ENCODE measurements around the gene KCTD21.

Gene KCTD21

GRCh38 chr11:78151804-78152203 is 36.6 kb downstream of the KCTD21 start:
- H3K9me2 ChIP-seq (replicated peaks; ENCODE audit: insufficient read depth, low read length), result no peaks in the 10 kb centered on the region
- H3K4me3 ChIP-seq (ENCODE audit: insufficient read depth, low read length, poor library complexity, severe bottlenecking), result no peak overlapping the region
- H3K9me3 ChIP-seq (ENCODE audit: insufficient read depth, low read length), result no peaks in the 10 kb centered on the region
- H4K20me1 ChIP-seq (ENCODE audit: low read depth, low read length), result no peaks in the 10 kb centered on the region
- TF ChIP-seq EZH2phosphoT487 (conservative IDR thresholded peaks at IDR 0.05; ENCODE audit: low read length), result no peak
- TF ChIP-seq, protein P1, sequence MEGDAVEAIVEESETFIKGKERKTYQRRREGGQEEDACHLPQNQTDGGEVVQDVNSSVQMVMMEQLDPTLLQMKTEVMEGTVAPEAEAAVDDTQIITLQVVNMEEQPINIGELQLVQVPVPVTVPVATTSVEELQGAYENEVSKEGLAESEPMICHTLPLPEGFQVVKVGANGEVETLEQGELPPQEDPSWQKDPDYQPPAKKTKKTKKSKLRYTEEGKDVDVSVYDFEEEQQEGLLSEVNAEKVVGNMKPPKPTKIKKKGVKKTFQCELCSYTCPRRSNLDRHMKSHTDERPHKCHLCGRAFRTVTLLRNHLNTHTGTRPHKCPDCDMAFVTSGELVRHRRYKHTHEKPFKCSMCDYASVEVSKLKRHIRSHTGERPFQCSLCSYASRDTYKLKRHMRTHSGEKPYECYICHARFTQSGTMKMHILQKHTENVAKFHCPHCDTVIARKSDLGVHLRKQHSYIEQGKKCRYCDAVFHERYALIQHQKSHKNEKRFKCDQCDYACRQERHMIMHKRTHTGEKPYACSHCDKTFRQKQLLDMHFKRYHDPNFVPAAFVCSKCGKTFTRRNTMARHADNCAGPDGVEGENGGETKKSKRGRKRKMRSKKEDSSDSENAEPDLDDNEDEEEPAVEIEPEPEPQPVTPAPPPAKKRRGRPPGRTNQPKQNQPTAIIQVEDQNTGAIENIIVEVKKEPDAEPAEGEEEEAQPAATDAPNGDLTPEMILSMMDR (IDR thresholded peaks at IDR 0.05; ENCODE audit: insufficient read depth, low read length, poor library complexity, severe bottlenecking), result no peak
- no peak overlapping the region for H3K9ac ChIP-seq (ENCODE audit: low read length)
- H3F3A ChIP-seq (ENCODE audit: insufficient read depth), result no peaks in the 10 kb centered on the region
- no peak overlapping the region for H3K27ac ChIP-seq (ENCODE audit: low read depth, low read length)
- H3K27me3 ChIP-seq (ENCODE audit: low read length), result no peaks in the 10 kb centered on the region
- H3K4me2 ChIP-seq (ENCODE audit: low read depth, low read length, poor library complexity, severe bottlenecking), result no peak overlapping the region
- no peaks in the 10 kb centered on the region for H3K36me3 ChIP-seq (ENCODE audit: low read length)
- H2AFZ ChIP-seq (ENCODE audit: low read depth, low read length, severe bottlenecking), result no peak overlapping the region
- no peaks in the 10 kb centered on the region for H3K79me2 ChIP-seq (ENCODE audit: insufficient read depth, low read length)

- Histone ChIP-seq H3K9me3 (ENCODE audit: insufficient read depth, low read length) (no peaks in the 10 kb centered on the region), H3K9me2 (replicated peaks; ENCODE audit: insufficient read depth, low read length) (no peaks in the 10 kb centered on the region), H3K36me3 (ENCODE audit: low read length) (no peaks in the 10 kb centered on the region), H3K4me3 (ENCODE audit: insufficient read depth, low read length, poor library complexity, severe bottlenecking) (no peak overlapping the region), H3K79me2 (ENCODE audit: insufficient read depth, low read length) (no peaks in the 10 kb centered on the region), H3K9ac (ENCODE audit: low read length) (no peak overlapping the region), H3K27me3 (ENCODE audit: low read length) (no peaks in the 10 kb centered on the region), H4K20me1 (ENCODE audit: low read depth, low read length) (no peaks in the 10 kb centered on the region), H3K4me2 (ENCODE audit: low read depth, low read length, poor library complexity, severe bottlenecking) (no peak overlapping the region), H2AFZ (ENCODE audit: low read depth, low read length, severe bottlenecking) (no peak overlapping the region), H3K27ac (ENCODE audit: low read depth, low read length) (no peak overlapping the region), H3F3A (ENCODE audit: insufficient read depth) (no peaks in the 10 kb centered on the region)
- TF ChIP-seq EZH2phosphoT487 (conservative IDR thresholded peaks at IDR 0.05; ENCODE audit: low read length), result no peak
- TF ChIP-seq, protein P1 (IDR thresholded peaks at IDR 0.05; ENCODE audit: insufficient read depth, low read length, poor library complexity, severe bottlenecking), result no peak
These were observed 37.7 kb downstream of the KCTD21 start for GRCh38 chr11:78150754-78151153.

GRCh38 chr11:78150346-78150745 is 38.1 kb downstream of the KCTD21 start:
- Histone ChIP-seq H3K27me3 (ENCODE audit: low read length) (no peaks in the 10 kb centered on the region), H3K9me2 (replicated peaks; ENCODE audit: insufficient read depth, low read length) (no peaks in the 10 kb centered on the region), H3K4me3 (ENCODE audit: insufficient read depth, low read length, poor library complexity, severe bottlenecking) (no peak overlapping the region), H3K79me2 (ENCODE audit: insufficient read depth, low read length) (no peaks in the 10 kb centered on the region), H3K36me3 (ENCODE audit: low read length) (no peaks in the 10 kb centered on the region), H3K9me3 (ENCODE audit: insufficient read depth, low read length) (no peaks in the 10 kb centered on the region), H3K4me2 (ENCODE audit: low read depth, low read length, poor library complexity, severe bottlenecking) (no peak overlapping the region), H3K27ac (ENCODE audit: low read depth, low read length) (no peak overlapping the region), H3F3A (ENCODE audit: insufficient read depth) (no peaks in the 10 kb centered on the region), H2AFZ (ENCODE audit: low read depth, low read length, severe bottlenecking) (no peak overlapping the region), H4K20me1 (ENCODE audit: low read depth, low read length) (no peaks in the 10 kb centered on the region), H3K9ac (ENCODE audit: low read length) (no peak overlapping the region)
- no peak for TF ChIP-seq EZH2phosphoT487 (conservative IDR thresholded peaks at IDR 0.05; ENCODE audit: low read length)
- TF ChIP-seq, protein P1 (IDR thresholded peaks at IDR 0.05; ENCODE audit: insufficient read depth, low read length, poor library complexity, severe bottlenecking), result no peak
